B cell (primary cell): ENCODE results near the gene MYEF2. TPM values are rescaled to one million over a fixed set of nuclear protein-coding genes. Genes with fewer than 3 reads are reported as not detected.

ENCODE experiments used
- ATAC-seq: fragments of 200-7000 bp; cut with Tn5 transposase; one replicate; pipeline ENCODE4 v1.10.0; 2021; ENCODE audit warnings: low read depth, mild to moderate bottlenecking, moderate number of reproducible peaks, moderate library complexity
- CTCF ChIA-PET: fragments of 350-600 bp; sonication (Branson Sonifier 250); formaldehyde crosslinking; loops from one replicate; lab custom pipeline; 2021; ENCODE audit warnings: antibody characterized with exemption, inconsistent platforms; lab: Charles Lee
- POLR2A ChIA-PET: fragments of 350-600 bp; sonication (Branson Sonifier 250); formaldehyde crosslinking; loops from one replicate; lab custom pipeline; 2021; ENCODE audit warnings: antibody characterized with exemption; lab: Charles Lee
- DNase-seq: peaks from one replicate; pipeline ENCODE4 v3.0.0; 2013
- H2AFZ ChIP-seq: 2 replicates; pipeline ENCODE4 v1.6.1; 2012; ENCODE audit warnings: mild to moderate bottlenecking, low read depth, low read length; ENCODE audit not compliant: insufficient read depth, poor library complexity, severe bottlenecking
- H3K27ac ChIP-seq, 2 donors: 1 replicate in 1 of 2; 2 replicates in 1 of 2; pipeline ENCODE4 v1.5.1; 2012 to 2013; ENCODE audit warnings: low read length in 2 of 2, mild to moderate bottlenecking in 2 of 2, moderate library complexity in 1 of 2
- H3K27me3 ChIP-seq, 4 experiments: fragments of 200-600 bp in 1 of 4; sonication (generic) in 1 of 4; replicated peaks in 1 of 4; 1 replicate in 2 of 4; 2 replicates in 2 of 4; pipeline versions ENCODE4 v1.6.1 to v1.7.0; 2013 to 2016; ENCODE audit warnings: low read length in 3 of 4, mild to moderate bottlenecking in 2 of 4, mixed read lengths in 1 of 4, moderate library complexity in 1 of 4; ENCODE audit not compliant: insufficient read depth in 4 of 4, control insufficient read depth in 3 of 4; ENCODE audit errors: control extremely low read depth in 1 of 4
- H3K36me3 ChIP-seq, 2 experiments: replicated peaks in 1 of 2; 1 replicate in 1 of 2; 2 replicates in 1 of 2; pipeline versions ENCODE4 v1.6.1 to v1.7.1; 2013; ENCODE audit warnings: low read length in 1 of 2; ENCODE audit not compliant: insufficient read depth in 2 of 2, control insufficient read depth in 1 of 2; ENCODE audit errors: control extremely low read depth in 1 of 2, extremely low read depth in 1 of 2
- H3K4me1 ChIP-seq, 2 donors: fragments of 200-600 bp in 1 of 2; sonication (generic) in 1 of 2; 1 replicate in 1 of 2; 2 replicates in 1 of 2; pipeline versions ENCODE4 v1.5.1 to v1.6.1; 2013 to 2017; ENCODE audit warnings: low read length in 2 of 2; ENCODE audit not compliant: control insufficient read depth in 2 of 2, insufficient read depth in 2 of 2
- H3K4me2 ChIP-seq: replicated peaks from 2 replicates; pipeline ENCODE3; 2012; ENCODE audit warnings: mild to moderate bottlenecking, low read depth, low read length; ENCODE audit not compliant: poor library complexity, severe bottlenecking
- H3K4me3 ChIP-seq, 5 experiments: fragments of 200-600 bp in 1 of 5; sonication (generic) in 1 of 5; 1 replicate in 3 of 5; 2 replicates in 2 of 5; pipeline versions ENCODE4 v1.5.1 to v1.7.0; 2011 to 2016; ENCODE audit warnings: low read length in 4 of 5, mild to moderate bottlenecking in 4 of 5, low read depth in 2 of 5, control low read depth in 1 of 5, moderate library complexity in 1 of 5; ENCODE audit not compliant: insufficient read depth in 1 of 5; ENCODE audit errors: control extremely low read depth in 1 of 5, extremely low read depth in 1 of 5
- H3K79me2 ChIP-seq: fragments of 200-600 bp; sonication (generic); one replicate; pipeline ENCODE4 v1.6.0; 2016; ENCODE audit warnings: low read length; ENCODE audit not compliant: control insufficient read depth, insufficient read depth
- H3K9ac ChIP-seq: fragments of 200-600 bp; sonication (generic); 2 replicates; pipeline ENCODE4 v1.6.1; 2017; ENCODE audit warnings: mild to moderate bottlenecking, low read length, moderate library complexity
- H3K9me3 ChIP-seq, 3 donors: one replicate each; pipeline versions ENCODE4 v1.6.1 to v1.7.1; 2013; ENCODE audit warnings: low read length in 2 of 3; ENCODE audit not compliant: control insufficient read depth in 2 of 3, insufficient read depth in 1 of 3; ENCODE audit errors: control extremely low read depth in 1 of 3
- H4K20me1 ChIP-seq: 2 replicates; pipeline ENCODE4 v1.6.0; 2012; ENCODE audit warnings: mild to moderate bottlenecking, low read length; ENCODE audit not compliant: insufficient read depth, control insufficient read depth, poor library complexity, severe bottlenecking
- H3K27ac Mint-ChIP-seq: one replicate; pipeline ENCODE4 v1.8.0; 2021; ENCODE audit warnings: mixed read lengths
- H3K27me3 Mint-ChIP-seq: one replicate; pipeline ENCODE4 v1.8.0; 2021; ENCODE audit warnings: mixed read lengths
- H3K4me1 Mint-ChIP-seq: one replicate; pipeline ENCODE4 v1.8.0; 2021; ENCODE audit warnings: mixed read lengths
- H3K4me3 Mint-ChIP-seq: one replicate; pipeline ENCODE4 v1.8.0; 2021; ENCODE audit warnings: mixed read lengths
- H3K9me3 Mint-ChIP-seq: one replicate; pipeline ENCODE4 v1.8.0; 2022; ENCODE audit warnings: mixed read lengths; ENCODE audit not compliant: insufficient read depth
- EZH2 ChIP-seq: IDR thresholded peaks from 2 replicates; pipeline ENCODE4 v1.6.1; 2012; ENCODE audit warnings: borderline replicate concordance, low read depth, mild to moderate bottlenecking, moderate library complexity, low read length; ENCODE audit not compliant: insufficient read depth, poor library complexity, severe bottlenecking
- WGBS: methylation state at CpG from one replicate; pipeline ENCODE4 v1.1.5; 2013; ENCODE audit warnings: missing lambda C conversion rate; ENCODE audit not compliant: insufficient coverage; 5-methylcytosine and 5-hydroxymethylcytosine counted together
- intact Hi-C: fragments of 100-400 bp; cut with micrococcal nuclease; formaldehyde crosslinking; loops from one replicate; pipeline ENCODE4 v1.10.0; 2022
- polyA plus RNA-seq: library from polyadenylated mRNA; depleted of rRNA; stranded (reverse); fragments of >200 nt; gene quantifications from 2 replicates; pipeline ENCODE4 v1.2.3, GENCODE V29; 2012
- total RNA-seq, 2 donors: library from RNA; stranded (reverse); fragments of 120-200 nt in 1 of 2; gene quantifications; 1 replicate in 1 of 2; 2 replicates in 1 of 2; pipeline versions ENCODE4 v1.2.3 to v1.2.4, GENCODE V29; 2013 to 2022
- TF ChIP-seq, protein P1 (sequence below): fragments of 200-600 bp; IDR thresholded peaks from one replicate; pipeline ENCODE4 v1.8.0; 2022; ENCODE audit warnings: antibody characterized with exemption, mild to moderate bottlenecking

MYEF2 gene
- total and polyA plus RNA-seq, 2 donors (not counting 1 experiment from before 2014, with no cell fraction given) = 3.9 to 34.3 TPM

DNA sequence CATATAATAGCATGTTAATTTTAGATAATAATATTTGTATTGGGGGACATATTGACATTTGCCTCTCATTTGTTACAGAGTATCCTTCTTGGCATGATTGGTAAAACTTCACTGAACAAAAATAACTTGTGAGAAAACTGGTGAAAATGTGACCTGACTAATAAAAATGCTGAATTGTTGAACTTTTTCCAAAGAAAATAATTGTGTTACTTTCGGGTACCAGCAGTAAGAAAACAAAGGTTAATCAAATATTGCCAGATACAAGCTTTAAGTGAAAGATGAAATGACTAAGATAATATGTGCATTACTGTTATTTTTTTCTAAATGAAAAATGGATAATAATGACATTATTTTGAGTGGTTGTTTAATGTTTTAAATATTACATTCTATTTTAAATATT lies 43.2 kb upstream of the MYEF2 start:
- Mint-ChIP-seq H3K9me3 (no peaks in the 10 kb centered on the region), H3K4me3 (no peak overlapping the region), H3K27me3 (peaks cover 3% of the 10 kb centered on the region), H3K27ac (no peak overlapping the region), H3K4me1 (no peaks in the 10 kb centered on the region)
- Histone ChIP-seq H3K9me3 (no peaks in the 10 kb centered on the region), H3K4me2 (no peak overlapping the region), H3K27ac (no peak overlapping the region), H3K4me1 (no peaks in the 10 kb centered on the region), H4K20me1 (no peaks in the 10 kb centered on the region), H3K9ac (no peak overlapping the region), H3K36me3 (no peaks in the 10 kb centered on the region), H2AFZ (no peak overlapping the region), H3K27me3 (no peaks in the 10 kb centered on the region), H3K4me3 (no peak overlapping the region), H3K79me2 (no peaks in the 10 kb centered on the region)
- ATAC-seq (no peak), DNase-seq (no peak)
- TF ChIP-seq EZH2 = no peak
- TF ChIP-seq, protein P1, sequence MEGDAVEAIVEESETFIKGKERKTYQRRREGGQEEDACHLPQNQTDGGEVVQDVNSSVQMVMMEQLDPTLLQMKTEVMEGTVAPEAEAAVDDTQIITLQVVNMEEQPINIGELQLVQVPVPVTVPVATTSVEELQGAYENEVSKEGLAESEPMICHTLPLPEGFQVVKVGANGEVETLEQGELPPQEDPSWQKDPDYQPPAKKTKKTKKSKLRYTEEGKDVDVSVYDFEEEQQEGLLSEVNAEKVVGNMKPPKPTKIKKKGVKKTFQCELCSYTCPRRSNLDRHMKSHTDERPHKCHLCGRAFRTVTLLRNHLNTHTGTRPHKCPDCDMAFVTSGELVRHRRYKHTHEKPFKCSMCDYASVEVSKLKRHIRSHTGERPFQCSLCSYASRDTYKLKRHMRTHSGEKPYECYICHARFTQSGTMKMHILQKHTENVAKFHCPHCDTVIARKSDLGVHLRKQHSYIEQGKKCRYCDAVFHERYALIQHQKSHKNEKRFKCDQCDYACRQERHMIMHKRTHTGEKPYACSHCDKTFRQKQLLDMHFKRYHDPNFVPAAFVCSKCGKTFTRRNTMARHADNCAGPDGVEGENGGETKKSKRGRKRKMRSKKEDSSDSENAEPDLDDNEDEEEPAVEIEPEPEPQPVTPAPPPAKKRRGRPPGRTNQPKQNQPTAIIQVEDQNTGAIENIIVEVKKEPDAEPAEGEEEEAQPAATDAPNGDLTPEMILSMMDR = no peak
- ChIA-PET POLR2A (no interaction called here), CTCF (no interaction called here)
- WGBS = no CpG with 5 or more reads among the region's 1 CpG
- intact Hi-C loops = no loop called here

DNA sequence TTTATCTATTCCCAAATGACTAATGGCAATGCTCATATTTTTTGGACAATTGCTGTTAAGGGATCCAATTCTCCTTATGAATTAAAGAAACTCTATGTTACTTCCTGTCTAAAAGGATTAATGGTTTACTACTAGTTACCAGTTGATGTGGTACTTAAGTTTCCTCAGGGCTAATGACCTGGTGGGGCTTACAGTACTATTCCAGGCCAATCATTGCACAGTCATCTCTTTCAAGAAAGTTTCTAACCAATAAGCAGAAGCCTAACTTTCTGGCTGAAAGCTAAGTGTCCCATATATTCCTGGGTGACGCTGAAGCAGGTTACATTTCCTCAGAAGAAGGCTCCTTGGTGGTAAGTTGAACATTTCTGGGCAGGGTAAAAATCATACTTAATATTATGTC lies 27.9 kb upstream of the MYEF2 start, which contains the start of gene SLC12A1:
SLC12A1 (plus strand) TSS at position 322 of the 400 bp plus-strand sequence. CDS start 1,418 bp downstream, outside the sequence.
- Histone ChIP-seq H3K4me1 (no peaks in the 10 kb centered on the region), H3K9ac (no peak within 1 kb of the TSS), H3K27me3 (no peaks in the 10 kb centered on the region), H3K79me2 (no peaks in the 10 kb centered on the region), H3K4me2 (no peak within 1 kb of the TSS), H2AFZ (no peak within 1 kb of the TSS), H3K27ac (no peak within 1 kb of the TSS), H3K36me3 (no peaks in the 10 kb centered on the region), H4K20me1 (no peaks in the 10 kb centered on the region), H3K9me3 (no peaks in the 10 kb centered on the region), H3K4me3 (no peak within 1 kb of the TSS)
- no peak for TF ChIP-seq EZH2
- TF ChIP-seq, protein P1 = no peak
- DNase-seq = no peak
- ChIA-PET POLR2A (no interaction called here), CTCF (no interaction called here)
- no peak within 1 kb of the TSS for H3K4me3 Mint-ChIP-seq
- no CpG with 5 or more reads among the region's 1 CpG for WGBS
- no peak within 1 kb of the TSS for H3K27ac Mint-ChIP-seq
- intact Hi-C loops = no loop called here
- no peaks in the 10 kb centered on the region for H3K9me3 Mint-ChIP-seq
- H3K4me1 Mint-ChIP-seq = no peaks in the 10 kb centered on the region
- no peak for ATAC-seq
- H3K27me3 Mint-ChIP-seq = peaks cover 24% of the 10 kb centered on the region
